A673 (cell line): ENCODE results near the gene ZNF132. TPM values are rescaled to one million over a fixed set of nuclear protein-coding genes. Genes with fewer than 3 reads are reported as not detected.
"Not testable (repeated sequence)": the region's sequence is repeated elsewhere in the genome, so short reads cannot be mapped to it uniquely, and the experiment has no call there.

Experiments
- Bru-seq: library from RNA; stranded (reverse); fragments of 400-500 nt; gene quantifications from one replicate; lab custom pipeline; 2021; lab: Mats Ljungman, UMichigan
- BruChase-seq, 2 experiments: library from RNA; stranded (reverse); fragments of 400-500 nt; gene quantifications; one replicate each; lab custom pipeline; 2021; lab: Mats Ljungman, UMichigan
- BruUV-seq: library from RNA; stranded (reverse); fragments of 400-500 nt; replicated peaks from 2 replicates; lab custom pipeline; 2021; lab: Mats Ljungman, UMichigan
- CTCF ChIA-PET: fragments of 300-600 bp; sonication (Branson Sonifier 250); formaldehyde crosslinking; loops from one replicate; lab custom pipeline; 2022; ENCODE audit warnings: antibody characterized with exemption; lab: Charles Lee
- POLR2A ChIA-PET: fragments of 300-600 bp; sonication (Branson Sonifier 250); formaldehyde crosslinking; loops from one replicate; lab custom pipeline; 2022; ENCODE audit warnings: antibody characterized with exemption; ENCODE audit not compliant: low non-redundant PET; lab: Charles Lee
- DNase-seq: peaks from one replicate; pipeline ENCODE4 v3.0.0-alpha.2; 2015; ENCODE audit warnings: low spot score
- H3K27ac ChIP-seq: fragments of 200-600 bp; sonication (generic); 2 replicates; pipeline ENCODE4 v1.5.1; 2016; ENCODE audit warnings: mixed run types, low read depth, mild to moderate bottlenecking, mixed read lengths, antibody characterized with exemption, low read length; ENCODE audit not compliant: poor library complexity, severe bottlenecking
- H3K27me3 ChIP-seq: fragments of 200-600 bp; sonication (generic); replicated peaks from 2 replicates; pipeline ENCODE4 v1.6.1; 2017; ENCODE audit warnings: mixed run types, low read depth, mild to moderate bottlenecking, mixed read lengths, antibody characterized with exemption, low read length; ENCODE audit not compliant: insufficient read depth, poor library complexity
- H3K36me3 ChIP-seq: fragments of 200-600 bp; sonication (generic); 2 replicates; pipeline ENCODE4 v1.6.1; 2016; ENCODE audit warnings: mixed run types, mild to moderate bottlenecking, mixed read lengths, antibody characterized with exemption, low read length; ENCODE audit not compliant: insufficient read depth, poor library complexity, severe bottlenecking
- H3K4me1 ChIP-seq: fragments of 200-600 bp; sonication (generic); 2 replicates; pipeline ENCODE4 v1.6.1; 2017; ENCODE audit warnings: mixed run types, mild to moderate bottlenecking, mixed read lengths, antibody characterized with exemption, low read length; ENCODE audit not compliant: insufficient read depth, poor library complexity, severe bottlenecking
- H3K4me3 ChIP-seq: fragments of 200-600 bp; sonication (generic); 2 replicates; pipeline ENCODE4 v1.5.1; 2016; ENCODE audit warnings: low read depth, mixed run types, mild to moderate bottlenecking, mixed read lengths, low read length; ENCODE audit not compliant: poor library complexity, severe bottlenecking
- H3K9me3 ChIP-seq: fragments of 200-600 bp; sonication (generic); 2 replicates; pipeline ENCODE4 v1.6.1; 2016; ENCODE audit warnings: mixed run types, low read depth, mild to moderate bottlenecking, mixed read lengths, antibody characterized with exemption, low read length; ENCODE audit not compliant: poor library complexity, severe bottlenecking
- CTCF ChIP-seq: fragments of 300-800, 200-600 bp; sonication (generic); conservative IDR thresholded peaks from 2 replicates; pipeline ENCODE4 v1.5.1; 2017; ENCODE audit warnings: low read depth, mild to moderate bottlenecking, antibody characterized with exemption, low read length, moderate library complexity, mixed read lengths
- EZH2 ChIP-seq: fragments of 200-600 bp; sonication (generic); IDR thresholded peaks from 2 replicates; pipeline ENCODE4 v1.6.1; 2017; ENCODE audit warnings: borderline replicate concordance, low read depth, mild to moderate bottlenecking, mixed read lengths, antibody characterized with exemption, low read length; ENCODE audit not compliant: poor library complexity, severe bottlenecking
- intact Hi-C: fragments of 100-400 bp; cut with micrococcal nuclease; formaldehyde crosslinking; loops from one replicate; pipeline ENCODE4 v1.10.0; 2022; ENCODE audit not compliant: unreplicated experiment
- long read RNA-seq: library from polyadenylated mRNA; stranded (forward); transcript quantifications from one replicate; pipeline ENCODE4 v2.0.0, GENCODE V29; 2022
- total RNA-seq: library from RNA; stranded (reverse); gene quantifications from 2 replicates; pipeline ENCODE4 v1.2.3, GENCODE V29; 2021

ZNF132 gene
- 9.1 and 9.2 TPM in 2 replicates for total RNA-seq
- Bru-seq, nascent RNA: percentile 68 among the genes with signal in this experiment
- percentile 66 among the genes with signal in this experiment for BruChase-seq, experiment 1, labeled RNA remaining after a 2-hour chase
- BruChase-seq, experiment 2, labeled RNA remaining after a 6-hour chase: percentile 62 among the genes with signal in this experiment
- long read RNA-seq, partial matches to known transcripts: 0 of 2 reads
- long read RNA-seq, other reads (novel, unspliced or antisense): 2 of 2 reads

- H3K27ac ChIP-seq: peak within 1 kb of the TSS; percentile 75
- H3K36me3 ChIP-seq: peaks cover 22% of the 10 kb centered on the region
- H3K9me3 ChIP-seq: peaks cover 38% of the 10 kb centered on the region
- H3K4me1 ChIP-seq: peaks cover 11% of the 10 kb centered on the region
- H3K4me3 ChIP-seq: peak within 1 kb of the TSS; percentile 53
- intact Hi-C loops: loop anchor here (1.0 kb wide), 1 partner anchor 11 kb away; the partner anchor contains the start of gene ZNF324B
- TF ChIP-seq CTCF (no peak), EZH2 (no peak)
- CTCF ChIA-PET: no interaction called here
- POLR2A ChIA-PET: interaction anchor here (0.6 kb wide), 1 partner anchor 79 kb away, joined by 3 read pairs; no protein-coding TSS in a partner anchor
- H3K27me3 ChIP-seq: no peaks in the 10 kb centered on the region
- DNase-seq: peak; percentile 100
- BruUV-seq: TSS peak; percentile 72
Measured at GRCh38 chr19:58439576-58440554, at the start of gene ZNF132. Gene ZNF132, minus strand, starts transcription at chr19:58440153. Its CDS starts 332 bp downstream, at chr19:58439821.

- H3K4me3 ChIP-seq, H3K27ac ChIP-seq, BruUV-seq, H3K9me3 ChIP-seq, H3K36me3 ChIP-seq, CTCF ChIA-PET, H3K27me3 ChIP-seq, H3K4me1 ChIP-seq, DNase-seq, intact Hi-C loops: not testable (repeated sequence)
- POLR2A ChIA-PET: interaction anchor here (0.6 kb wide), 1 partner anchor 75 kb away, joined by 17 read pairs; no protein-coding TSS in a partner anchor
Measured at GRCh38 chr19:58484349-58484748, 44.4 kb upstream of the ZNF132 start.

GRCh38 chr19:58483776-58484175 is 43.8 kb upstream of the ZNF132 start:
- Histone ChIP-seq H3K4me3 (no peak overlapping the region), H3K27ac (no peak overlapping the region), H3K27me3 (no peaks in the 10 kb centered on the region), H3K9me3 (no peaks in the 10 kb centered on the region), H3K36me3 (no peaks in the 10 kb centered on the region), H3K4me1 (no peaks in the 10 kb centered on the region)
- ChIA-PET POLR2A (no interaction called here), CTCF (no interaction called here)
- no peak for DNase-seq
- intact Hi-C loops: no loop called here
- TF ChIP-seq CTCF: no peak
- no peak for TF ChIP-seq EZH2
- BruUV-seq: no TSS peak
